GM19238 (cell line): ENCODE results near the gene SULT1A1.
"Not testable (repeated sequence)": the region's sequence is repeated elsewhere in the genome, so short reads cannot be mapped to it uniquely, and the experiment has no call there.

Experiments used
- DNase-seq: peaks from one replicate; pipeline ENCODE4 v3.0.0; 2011; ENCODE audit warnings: low spot score; ENCODE audit not compliant: insufficient read length

Gene SULT1A1

DNA sequence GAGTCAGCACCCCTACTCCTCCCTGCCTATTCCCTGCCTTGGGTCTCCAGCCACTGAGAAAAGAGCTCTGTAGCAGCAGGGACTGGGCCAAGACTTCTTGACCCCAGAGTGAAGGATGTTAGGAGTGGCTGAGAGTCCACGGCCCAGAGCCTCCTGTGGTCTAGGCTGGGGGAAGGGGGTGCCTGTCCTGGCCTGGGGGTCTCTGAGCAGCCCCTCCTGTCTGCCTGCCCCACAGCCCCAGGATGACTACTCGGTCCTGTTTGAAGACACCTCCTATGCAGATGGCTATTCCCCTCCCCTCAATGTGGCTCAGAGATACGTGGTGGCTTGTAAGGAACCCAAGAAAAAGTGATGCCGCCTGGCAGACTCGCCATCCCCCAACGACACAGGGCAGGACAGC, 18.5 kb downstream of the SULT1A1 start:
- DNase-seq: no peak

DNA sequence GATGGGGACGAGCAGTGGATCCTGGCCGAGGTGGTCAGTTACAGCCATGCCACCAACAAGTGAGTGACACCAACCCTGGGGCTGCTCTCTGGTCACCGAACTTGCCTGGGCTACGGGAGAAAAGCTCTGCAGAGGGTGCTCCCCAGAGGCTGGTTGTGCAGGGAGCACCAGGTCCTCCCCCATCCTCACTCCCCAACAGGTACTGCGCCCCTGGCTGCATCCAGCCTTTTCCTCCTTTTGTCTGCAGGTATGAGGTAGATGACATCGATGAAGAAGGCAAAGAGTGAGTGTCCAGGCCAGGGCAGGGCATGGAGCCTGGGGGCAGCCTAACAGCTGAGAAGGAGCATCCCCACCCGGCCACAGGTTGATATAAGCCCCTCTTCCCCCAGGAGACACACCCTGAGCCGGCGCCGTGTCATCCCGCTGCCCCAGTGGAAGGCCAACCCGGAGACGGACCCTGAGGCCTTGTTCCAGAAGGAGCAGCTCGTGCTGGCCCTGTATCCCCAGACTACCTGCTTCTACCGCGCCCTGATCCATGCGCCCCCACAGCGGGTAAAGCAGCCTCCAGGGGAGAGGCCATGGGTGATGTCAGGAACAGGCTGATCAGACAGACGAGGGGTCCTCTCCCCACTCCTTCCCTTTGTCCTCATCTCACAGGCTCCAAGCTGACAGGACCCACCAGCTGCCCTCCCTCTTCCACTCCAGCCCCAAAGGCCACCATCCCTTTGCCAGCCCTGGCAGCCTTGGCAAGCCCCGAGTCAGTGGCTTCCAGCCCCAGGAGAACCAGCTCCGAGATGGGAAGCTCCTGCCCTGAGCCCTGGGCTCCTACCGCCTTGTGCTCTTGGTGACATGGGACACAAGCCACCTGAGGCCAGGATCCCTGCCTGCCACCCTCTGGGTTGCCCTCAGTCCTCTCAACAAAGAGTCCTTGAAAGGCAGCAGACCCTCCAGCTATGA, 19.2 kb downstream of the SULT1A1 start:
- no peak for DNase-seq

DNA sequence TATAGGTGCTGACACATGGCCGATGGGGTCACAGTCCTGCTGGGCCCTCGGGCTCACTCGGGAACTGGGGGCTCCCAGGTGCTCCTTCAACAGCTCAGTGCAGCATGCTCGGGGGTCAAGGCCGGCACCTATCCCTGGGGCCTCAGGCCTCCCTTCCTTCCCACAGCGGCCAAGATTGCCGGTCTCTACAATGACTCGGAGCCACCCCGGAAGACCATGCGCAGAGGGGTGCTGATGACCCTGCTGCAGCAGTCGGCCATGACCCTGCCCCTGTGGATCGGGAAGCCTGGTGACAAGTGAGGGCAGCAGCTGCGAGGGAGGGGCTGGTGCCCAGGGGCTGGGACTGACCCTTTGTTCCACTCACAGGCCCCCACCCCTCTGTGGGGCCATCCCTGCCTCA, 19.9 kb downstream of the SULT1A1 start:
- no peak for DNase-seq

DNA sequence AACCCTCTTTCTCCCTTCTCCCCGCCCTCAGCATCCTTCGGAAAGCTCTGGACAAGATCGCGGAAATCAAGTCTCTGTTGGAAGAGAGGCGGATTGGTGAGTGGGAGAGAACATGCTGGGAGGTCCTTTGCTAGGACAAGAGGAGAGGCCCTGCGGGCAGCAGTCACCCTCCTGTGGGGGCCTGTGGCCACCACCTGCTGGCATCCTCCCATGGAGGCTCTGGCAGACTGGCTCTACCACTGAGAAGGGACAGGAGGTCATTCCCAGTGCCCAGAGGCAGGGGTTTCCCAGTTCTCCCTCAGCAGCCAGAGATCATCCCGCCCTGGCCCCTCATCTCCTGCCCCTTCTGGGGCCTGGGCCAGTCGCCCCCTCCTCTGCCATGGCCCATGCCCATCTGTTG, 20.8 kb downstream of the SULT1A1 start:
- no peak for DNase-seq

DNA sequence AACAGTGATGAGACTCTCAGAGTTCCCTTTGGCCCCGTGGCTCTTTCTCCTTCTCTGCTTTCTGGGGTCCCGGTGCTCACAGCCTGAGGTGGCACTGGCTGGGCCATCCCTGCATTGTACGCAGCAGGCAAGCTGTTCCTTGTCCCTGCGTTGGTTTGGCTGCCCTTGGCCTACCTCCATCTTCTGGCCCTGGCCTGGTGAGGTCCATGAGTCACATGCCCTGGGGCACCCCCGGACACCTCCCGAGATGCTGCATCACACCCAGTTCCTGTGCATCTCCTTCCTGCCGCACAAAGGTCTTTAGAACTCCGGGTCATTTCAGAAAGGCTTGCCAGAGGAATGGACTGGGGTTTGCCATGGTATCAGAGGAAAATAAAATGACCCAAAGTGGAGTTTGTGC, 22.5 kb downstream of the SULT1A1 start:
- no peak for DNase-seq

DNA sequence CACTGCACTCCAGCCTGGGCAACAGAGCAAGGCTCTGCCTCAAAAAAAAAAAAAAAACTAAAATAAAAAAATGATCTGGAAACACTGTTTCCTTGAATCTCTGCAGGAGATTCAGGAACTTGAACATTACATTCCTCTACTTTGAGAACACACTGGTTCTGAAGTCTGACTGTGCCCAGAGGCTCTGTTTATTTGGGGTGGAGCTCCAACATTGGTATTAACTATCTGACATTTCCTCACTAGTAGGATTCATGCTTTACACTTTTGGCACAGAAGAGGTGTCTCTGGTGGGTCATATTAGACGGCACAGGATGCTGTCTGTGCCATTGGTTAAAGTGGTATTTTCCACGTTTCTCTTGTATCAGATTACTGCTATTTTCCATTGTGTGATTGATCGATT, 23.4 kb downstream of the SULT1A1 start:
- no peak for DNase-seq

DNA sequence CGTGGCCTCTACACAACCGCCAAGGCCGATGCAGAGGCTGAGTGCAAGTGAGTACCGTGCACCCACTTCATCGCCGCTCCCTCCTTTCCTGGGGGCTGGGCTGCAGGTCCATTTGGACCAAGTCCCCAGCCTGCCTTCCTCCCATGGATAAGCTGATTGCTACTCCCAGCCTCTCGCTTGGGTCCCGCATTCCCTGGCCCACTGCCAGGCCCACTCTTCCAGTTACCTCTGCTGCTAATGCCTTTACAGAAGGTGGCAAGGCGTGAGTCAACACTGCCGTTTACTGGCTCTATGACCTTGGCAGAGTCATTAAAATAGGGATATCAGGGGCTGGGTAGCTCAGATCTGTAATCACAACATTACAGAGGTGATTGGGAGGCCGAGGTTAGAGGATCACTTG, 24.2 kb downstream of the SULT1A1 start:
- DNase-seq: no peak

DNA sequence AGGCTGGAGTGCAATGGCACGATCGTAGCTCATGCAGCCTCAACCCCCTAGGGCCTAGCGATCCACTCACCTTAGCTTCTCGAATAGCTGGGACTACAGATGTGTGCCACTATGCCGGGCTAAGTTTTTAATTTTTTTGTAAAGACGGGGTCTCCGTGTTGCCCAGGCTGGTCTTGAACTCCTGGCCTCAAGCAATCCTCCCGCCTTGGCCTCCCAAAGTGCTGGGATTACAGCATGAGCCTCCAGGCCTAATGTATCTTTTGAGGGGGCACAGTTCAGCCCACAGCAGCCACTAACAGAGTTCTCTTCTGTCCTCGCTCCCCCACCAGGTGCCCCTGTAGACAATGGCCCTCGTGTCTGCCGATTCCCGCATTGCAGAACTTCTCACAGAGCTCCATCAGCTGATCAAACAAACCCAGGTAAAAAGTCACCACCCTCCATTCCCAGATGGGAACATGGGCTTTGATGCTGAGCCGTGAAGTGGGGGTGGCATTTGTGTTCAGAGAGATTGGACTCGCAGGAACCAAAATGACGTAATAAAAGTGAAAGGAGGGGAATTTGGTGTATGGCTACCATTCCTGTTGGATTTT, 29.0 kb downstream of the SULT1A1 start:
- DNase-seq: no peak

DNA sequence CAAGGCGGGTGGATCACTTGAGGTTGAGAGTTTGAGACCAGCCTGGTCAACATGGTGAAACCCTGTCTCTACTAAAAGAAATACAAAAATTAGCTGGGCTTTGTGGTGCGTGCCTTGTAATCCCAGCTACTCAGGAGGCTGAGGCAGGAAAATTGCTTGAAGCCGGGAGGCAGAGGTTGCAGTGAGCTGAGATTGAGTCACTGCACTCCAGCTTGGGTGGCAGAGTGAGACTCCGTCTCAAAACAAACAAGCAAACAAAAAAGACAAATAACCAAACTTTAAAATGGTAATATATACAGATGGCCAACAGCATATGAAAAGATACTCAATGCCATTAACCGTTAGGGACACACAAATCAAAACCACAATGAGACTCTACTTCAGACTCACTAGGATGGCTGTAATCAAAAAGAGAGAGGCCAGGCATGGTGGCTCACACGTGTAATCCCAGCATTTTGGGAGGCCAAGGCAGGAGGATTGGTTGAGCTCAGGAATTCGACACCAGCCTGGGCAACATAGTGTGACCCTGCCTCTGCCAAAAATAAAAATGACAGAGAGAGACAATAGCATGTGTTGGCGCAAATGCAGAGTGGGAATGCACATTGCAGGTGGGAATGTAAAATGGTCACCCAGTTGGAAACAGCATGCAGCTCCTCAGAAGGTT, 34.3 kb downstream of the SULT1A1 start:
- DNase-seq: no peak

DNA sequence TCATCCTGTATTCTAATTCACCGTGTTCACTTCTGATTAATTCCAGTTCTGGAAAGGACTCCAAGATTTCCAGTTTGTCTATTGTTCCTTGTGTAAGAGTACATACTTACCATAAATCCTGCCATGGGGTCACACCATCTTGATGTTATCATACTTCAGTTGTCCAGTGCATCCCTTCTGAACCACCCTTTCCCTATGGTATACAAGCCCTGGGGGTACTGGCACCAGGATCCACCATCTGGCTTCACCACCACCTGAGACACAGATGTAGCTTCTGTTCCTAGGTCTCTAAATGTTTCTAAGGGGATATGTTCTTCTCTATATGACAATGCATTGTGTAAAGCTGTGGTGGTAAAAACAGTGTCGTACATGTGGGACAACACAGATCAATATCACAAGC, 34.9 kb downstream of the SULT1A1 start:
- no peak for DNase-seq

DNA sequence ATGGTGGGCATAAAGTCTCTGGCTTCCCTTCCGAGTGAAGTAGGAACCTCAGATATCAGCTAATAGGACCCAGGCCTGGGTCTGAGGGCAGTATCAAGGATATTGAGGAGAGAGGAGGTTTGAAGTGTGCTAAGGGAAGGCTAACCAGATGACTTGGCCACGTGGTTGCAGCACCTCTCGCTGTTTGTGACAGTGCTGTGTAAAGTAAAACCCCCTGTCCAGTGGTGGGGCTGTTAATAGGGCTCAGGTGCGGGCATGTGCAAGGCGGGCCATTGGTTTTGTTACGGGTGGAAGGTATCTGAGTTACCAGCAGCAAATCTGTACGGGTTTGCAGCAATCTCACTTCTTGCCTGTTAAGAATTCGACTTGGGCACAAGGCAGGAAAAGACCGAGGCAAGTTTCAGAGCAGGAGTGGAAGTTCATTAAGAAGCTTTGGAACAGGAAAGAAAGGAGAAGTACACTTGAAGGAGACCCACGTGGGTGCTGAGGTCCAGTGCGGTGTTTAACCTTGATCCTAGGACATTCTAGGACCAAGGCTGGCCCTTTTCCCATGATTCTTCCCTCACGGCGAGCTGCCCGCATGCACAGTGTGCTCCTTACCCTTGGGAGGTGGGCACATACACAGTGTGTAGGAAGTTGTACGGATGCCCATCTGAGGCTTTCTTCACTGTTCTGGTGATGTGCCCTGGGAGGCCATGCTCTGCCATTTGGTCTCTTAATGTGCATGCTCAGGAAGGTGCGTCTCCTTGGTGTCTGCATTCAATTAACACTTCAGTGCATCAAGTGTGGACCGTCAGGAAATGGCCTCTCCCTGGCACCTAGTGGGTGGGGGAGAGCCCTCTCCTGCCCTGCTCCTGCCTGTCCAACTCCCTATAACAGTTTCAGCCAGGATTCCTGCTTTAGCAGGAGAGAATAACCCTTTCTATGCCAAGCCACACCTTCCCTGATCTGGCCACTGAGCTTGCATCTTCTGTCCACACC, 35.8 kb downstream of the SULT1A1 start:
- no peak for DNase-seq

DNA sequence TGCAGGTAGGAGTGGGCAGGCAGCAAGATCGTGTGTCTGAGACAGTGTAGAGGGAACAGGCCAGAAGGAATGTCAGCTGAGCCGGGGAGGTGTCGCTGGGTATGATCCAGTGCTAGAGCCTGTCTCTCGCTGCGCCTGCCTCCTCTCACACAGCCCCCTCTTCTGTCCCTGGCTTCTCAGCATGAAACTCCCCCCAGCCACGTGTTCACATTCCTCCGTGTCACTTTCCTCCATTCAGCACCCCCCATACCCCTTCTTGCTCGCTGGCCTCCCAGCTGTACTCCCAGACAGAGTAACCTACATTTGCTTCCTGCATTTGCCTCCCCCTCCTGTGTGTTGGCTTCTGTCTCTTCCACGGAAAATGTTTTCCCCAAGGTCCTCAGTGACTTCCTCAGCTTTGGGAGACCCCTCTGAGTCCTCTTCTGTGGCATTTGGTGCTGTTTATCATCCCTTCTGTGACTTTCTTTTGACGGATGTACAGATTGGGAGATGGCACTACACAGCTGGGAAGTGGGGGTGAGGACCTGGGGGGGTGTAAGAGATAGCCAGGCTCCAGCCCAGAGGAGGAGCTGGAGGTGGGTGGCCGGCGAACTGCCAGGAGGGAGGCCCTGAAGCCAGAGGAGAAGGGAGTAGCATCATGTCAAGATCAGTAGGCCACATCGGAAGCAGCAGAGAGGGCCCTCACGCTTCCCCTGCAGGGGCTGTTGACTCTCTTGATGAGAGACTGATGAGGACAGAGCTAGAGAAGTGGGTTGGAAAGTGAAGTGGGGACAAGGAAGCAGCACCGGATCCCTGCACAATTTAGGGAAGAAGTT, 36.9 kb downstream of the SULT1A1 start:
- DNase-seq: no peak

DNA sequence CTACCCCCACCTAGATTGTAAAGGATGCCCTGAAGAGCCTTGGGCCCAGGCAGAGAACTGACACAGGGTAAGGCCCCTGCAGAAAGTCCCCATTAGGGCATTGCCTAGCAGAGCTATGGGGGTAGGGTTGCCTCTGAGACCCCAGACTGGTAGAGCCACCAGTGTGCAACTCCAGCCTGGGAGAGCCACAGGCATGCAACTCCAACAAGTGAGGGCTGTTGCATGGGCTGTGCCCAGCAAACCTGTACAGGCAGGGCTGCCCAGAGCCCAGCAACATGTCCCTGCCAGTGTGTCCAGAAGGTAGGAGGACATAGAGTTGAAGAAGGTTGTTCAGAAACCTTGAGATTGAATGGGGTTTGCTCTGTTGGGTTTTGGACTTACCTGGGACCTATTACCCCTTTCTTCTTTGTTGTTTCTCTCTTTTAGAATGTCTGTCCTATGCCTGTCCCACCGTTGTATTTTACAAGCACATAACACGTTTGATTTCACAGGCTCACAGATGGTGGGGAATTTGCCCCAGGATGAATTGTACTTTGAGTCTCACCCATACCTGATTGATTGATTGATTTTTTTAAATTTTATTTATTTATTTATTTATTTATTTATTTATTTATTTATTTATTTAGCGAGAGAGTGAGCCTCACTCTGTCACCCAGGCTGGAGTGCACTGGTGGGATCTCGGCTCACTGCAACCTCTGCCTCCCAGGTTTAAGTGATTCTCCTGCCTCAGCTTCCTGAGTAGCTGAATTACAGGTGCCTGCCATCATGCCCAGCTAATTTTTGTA, 39.7 kb downstream of the SULT1A1 start:
- no peak for DNase-seq

DNA sequence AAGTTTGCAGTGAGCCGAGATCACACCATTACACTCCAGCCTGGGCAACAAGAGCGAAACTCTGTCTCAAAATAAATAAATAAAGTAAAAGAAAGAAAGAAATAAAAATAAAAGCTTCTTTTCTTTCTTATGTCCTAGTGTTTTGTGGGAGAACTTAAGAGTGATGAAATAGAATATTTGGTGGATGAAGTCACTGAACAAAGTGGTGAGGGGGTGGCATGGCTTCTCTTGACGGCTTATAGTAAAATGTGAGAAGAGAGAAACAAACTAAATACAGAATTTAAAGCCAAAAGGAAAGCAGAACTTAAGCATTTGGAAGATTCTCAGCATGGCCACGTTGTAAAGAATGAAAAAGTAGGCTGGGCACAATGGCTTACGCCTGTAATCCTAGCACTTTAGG, 40.8 kb downstream of the SULT1A1 start:
- DNase-seq: no peak

DNA sequence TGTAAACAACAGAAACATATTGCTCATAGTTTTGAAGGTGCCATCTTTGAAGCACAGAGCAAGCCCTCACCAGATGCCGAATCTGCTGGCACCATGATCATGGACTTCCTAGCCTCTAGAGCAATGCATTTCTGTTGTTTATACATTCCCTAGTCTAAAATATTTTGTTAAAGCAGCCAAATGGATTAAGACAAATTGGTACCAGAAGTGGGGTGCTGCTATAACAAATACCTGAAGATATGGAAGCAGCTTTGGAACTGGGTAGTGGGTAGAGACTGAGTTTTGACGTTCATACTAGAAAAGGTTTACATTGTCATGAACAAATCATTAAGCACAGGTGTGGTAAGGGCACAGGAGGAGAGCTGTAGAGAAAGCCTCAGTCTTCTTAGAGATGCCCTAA, 42.6 kb downstream of the SULT1A1 start:
- DNase-seq: no peak

DNA sequence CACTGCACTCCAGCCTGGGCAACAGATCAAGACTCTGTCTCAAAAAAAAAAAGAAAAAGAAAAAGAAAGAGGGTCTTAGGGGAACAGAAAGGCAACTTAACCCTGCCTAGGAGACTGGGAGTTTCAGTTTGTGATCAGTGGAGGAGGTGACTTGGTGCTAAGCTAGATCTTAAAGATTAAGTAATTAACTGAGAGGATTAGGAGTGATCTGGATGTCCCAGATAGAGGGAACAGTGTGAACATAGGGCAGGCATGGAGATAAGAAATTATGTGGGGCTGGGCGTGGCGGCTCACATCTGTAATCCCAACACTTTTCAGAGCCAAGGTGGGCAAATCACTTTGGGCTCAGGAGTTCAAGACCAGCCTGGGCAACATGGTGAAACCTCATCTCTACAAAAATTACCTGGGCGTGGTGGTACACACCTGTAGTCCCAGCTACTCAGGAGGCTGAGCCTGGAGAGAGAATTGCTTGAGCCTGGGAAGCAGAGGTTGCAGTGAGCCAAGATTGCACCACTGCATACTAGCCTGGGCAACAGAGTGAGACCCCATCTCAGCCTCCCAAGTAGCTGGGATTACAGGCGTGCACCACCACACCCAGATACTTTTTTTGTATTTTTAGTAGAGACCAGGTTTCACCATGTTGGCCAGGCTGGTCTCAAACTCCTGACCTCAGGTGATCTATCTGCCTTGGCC, 43.5 kb downstream of the SULT1A1 start:
- not testable (repeated sequence) for DNase-seq

DNA sequence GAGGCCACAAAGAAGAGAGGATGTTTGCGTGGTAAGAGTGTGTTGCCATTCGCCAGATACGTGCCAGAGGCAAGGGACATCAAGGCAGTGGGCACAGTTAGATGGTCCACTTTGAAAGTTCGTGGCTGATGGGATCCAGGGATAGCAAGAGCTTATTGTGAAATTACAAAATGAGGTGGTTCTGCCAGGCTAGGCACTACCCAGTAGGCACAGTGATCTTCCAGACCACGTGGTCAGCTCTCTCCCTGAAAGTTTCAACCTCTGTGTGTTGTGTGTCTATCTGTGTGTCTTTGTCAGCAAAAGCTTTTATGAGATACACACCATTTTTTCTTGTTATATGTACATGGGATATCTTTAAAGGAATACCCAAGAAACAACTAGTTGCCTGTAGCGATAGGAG, 46.6 kb downstream of the SULT1A1 start:
- no peak for DNase-seq

DNA sequence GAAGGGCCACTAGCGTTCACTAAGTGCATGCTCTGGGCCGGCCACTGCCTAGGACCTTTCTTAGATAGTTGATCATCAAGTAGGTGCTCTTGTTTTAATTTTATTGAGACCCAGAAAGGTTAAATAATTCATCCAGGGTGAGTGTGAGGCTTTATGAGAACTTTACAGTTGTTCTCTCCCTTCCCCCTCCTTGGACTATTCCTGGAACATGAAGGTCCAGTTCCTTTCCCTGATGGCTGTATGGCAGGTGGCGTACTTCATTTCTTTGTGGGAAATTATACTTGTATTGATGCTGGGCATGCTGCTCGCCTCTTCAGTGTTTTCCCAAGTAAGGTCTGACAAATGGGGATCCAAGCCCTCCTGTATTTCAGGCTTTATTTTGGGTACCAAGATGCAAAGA, 47.6 kb downstream of the SULT1A1 start:
- DNase-seq: no peak
